Colon (tissue), 2 donors: ENCODE results near the gene HRH3.

Source experiments
- FAIRE-seq: peaks from 2 replicates; lab custom pipeline; 2012; peaks lifted over from hg19 to GRCh38; lab: Jason Lieb, UNC
- donor health status: control.
- donor health status: control.

Gene HRH3

GRCh38 chr20:62243906-62244515 is 23.9 kb upstream of the HRH3 start:
- FAIRE-seq: no peak

GRCh38 chr20:62243106-62243505 is 23.0 kb upstream of the HRH3 start:
- FAIRE-seq: no peak

GRCh38 chr20:62242176-62242575 is 22.1 kb upstream of the HRH3 start:
- FAIRE-seq: no peak

- FAIRE-seq: no peak
Observed at GRCh38 chr20:62241506-62241905, 21.4 kb upstream of the HRH3 start.

- no peak for FAIRE-seq
Observed at GRCh38 chr20:62240020-62240685, 20.1 kb upstream of the HRH3 start.

GRCh38 chr20:62239278-62239879 is 19.3 kb upstream of the HRH3 start:
- no peak for FAIRE-seq

GRCh38 chr20:62238569-62239277 is 18.6 kb upstream of the HRH3 start:
- FAIRE-seq: no peak

GRCh38 chr20:62237801-62238568 is 17.9 kb upstream of the HRH3 start, which contains the start of gene OSBPL2:
Gene OSBPL2, plus strand, starts transcription at chr20:62238521. Its CDS starts 17,664 bp downstream, at chr20:62256185.
- FAIRE-seq: peak; percentile 77

- no peak for FAIRE-seq
Observed at GRCh38 chr20:62237514-62237800, 17.4 kb upstream of the HRH3 start.

GRCh38 chr20:62236766-62237513 is 16.9 kb upstream of the HRH3 start:
- FAIRE-seq: no peak

GRCh38 chr20:62236200-62236599 is 16.1 kb upstream of the HRH3 start:
- FAIRE-seq: no peak

GRCh38 chr20:62235777-62236157 is 15.7 kb upstream of the HRH3 start:
- FAIRE-seq: no peak

- no peak for FAIRE-seq
Observed at GRCh38 chr20:62235001-62235776, 15.1 kb upstream of the HRH3 start.

- no peak for FAIRE-seq
Observed at GRCh38 chr20:62234339-62234738, 14.3 kb upstream of the HRH3 start.

GRCh38 chr20:62233684-62234083 is 13.6 kb upstream of the HRH3 start:
- no peak for FAIRE-seq

GRCh38 chr20:62232770-62233645 is 12.9 kb upstream of the HRH3 start:
- no peak for FAIRE-seq

- no peak for FAIRE-seq
Observed at GRCh38 chr20:62232194-62232593, 12.1 kb upstream of the HRH3 start.

- FAIRE-seq: no peak
Observed at GRCh38 chr20:62231292-62231691, 11.2 kb upstream of the HRH3 start.

- no peak for FAIRE-seq
Observed at GRCh38 chr20:62230696-62231095, 10.6 kb upstream of the HRH3 start.

GRCh38 chr20:62230276-62230675 is 10.2 kb upstream of the HRH3 start:
- FAIRE-seq: no peak
